Neural progenitor cell (in vitro differentiated cells): ENCODE data around the gene MINDY4B. TPM values are rescaled to one million over a fixed set of nuclear protein-coding genes. Genes with fewer than 3 reads are reported as not detected.

ENCODE experiments used
- DNase-seq: peaks from one replicate; pipeline ENCODE4 v3.0.0-alpha.2; 2016; ENCODE audit warnings: low spot score
- H2AFZ ChIP-seq: fragments of 200-600 bp; sonication (generic); replicated peaks from 2 replicates; pipeline ENCODE4 v1.6.1; 2016; ENCODE audit warnings: antibody characterized with exemption
- H3F3A ChIP-seq: fragments of 200-600 bp; sonication (generic); 2 replicates; pipeline ENCODE4 v1.6.1; 2016; ENCODE audit warnings: antibody characterized with exemption, low read depth
- H3K27ac ChIP-seq: fragments of 200-600 bp; sonication (generic); 2 replicates; pipeline ENCODE4 v1.5.1; 2016; ENCODE audit warnings: mild to moderate bottlenecking
- H3K27me3 ChIP-seq: fragments of 200-600 bp; sonication (generic); 2 replicates; pipeline ENCODE4 v1.6.1; 2016; ENCODE audit warnings: mild to moderate bottlenecking, moderate library complexity
- H3K36me3 ChIP-seq: fragments of 200-600 bp; sonication (generic); 2 replicates; pipeline ENCODE4 v1.5.1; 2016
- H3K4me1 ChIP-seq: fragments of 200-600 bp; sonication (generic); 2 replicates; pipeline ENCODE4 v1.6.1; 2016; ENCODE audit warnings: mixed run types
- H3K4me2 ChIP-seq: fragments of 200-600 bp; sonication (generic); 2 replicates; pipeline ENCODE4 v1.6.1; 2016
- H3K4me3 ChIP-seq: fragments of 200-600 bp; sonication (generic); 2 replicates; pipeline ENCODE4 v1.5.1; 2016
- H3K79me2 ChIP-seq: fragments of 200-600 bp; sonication (generic); 2 replicates; pipeline ENCODE4 v1.6.1; 2016; ENCODE audit warnings: low read depth
- H3K9ac ChIP-seq: fragments of 200-600 bp; sonication (generic); 2 replicates; pipeline ENCODE4 v1.6.1; 2016
- H3K9me3 ChIP-seq: fragments of 200-600 bp; sonication (generic); 2 replicates; pipeline ENCODE4 v1.5.1; 2016; ENCODE audit warnings: low read depth
- H4K20me1 ChIP-seq: fragments of 200-600 bp; sonication (generic); 2 replicates; pipeline ENCODE4 v1.6.1; 2016; ENCODE audit warnings: low read depth
- H3K27ac Mint-ChIP-seq: 3 replicates; pipeline ENCODE4 v1.8.0; 2021; ENCODE audit warnings: mixed read lengths
- H3K27me3 Mint-ChIP-seq: 2 replicates; pipeline ENCODE4 v1.8.0; 2022; ENCODE audit warnings: low read depth, mild to moderate bottlenecking, inconsistent platforms, moderate library complexity, mixed read lengths; ENCODE audit not compliant: insufficient read depth
- H3K36me3 Mint-ChIP-seq: 3 replicates; pipeline ENCODE4 v1.8.0; 2021; ENCODE audit warnings: mixed read lengths
- H3K4me1 Mint-ChIP-seq: 3 replicates; pipeline ENCODE4 v1.8.0; 2021; ENCODE audit warnings: mixed read lengths
- H3K4me3 Mint-ChIP-seq: 3 replicates; pipeline ENCODE4 v1.8.0; 2021; ENCODE audit warnings: mild to moderate bottlenecking, moderate library complexity, mixed read lengths
- H3K9me3 Mint-ChIP-seq: 3 replicates; pipeline ENCODE4 v1.8.0; 2020; ENCODE audit warnings: mixed read lengths
- CTCF ChIP-seq: fragments of 200-600 bp; sonication (generic); IDR thresholded peaks from 2 replicates; pipeline ENCODE4 v1.5.1; 2017; ENCODE audit warnings: antibody characterized with exemption, mild to moderate bottlenecking
- EZH2 ChIP-seq: fragments of 200-600 bp; sonication (generic); IDR thresholded peaks from 2 replicates; pipeline ENCODE4 v1.6.1; 2017; ENCODE audit warnings: antibody characterized with exemption, mild to moderate bottlenecking, moderate library complexity
- EZH2phosphoT487 ChIP-seq: fragments of 200-600 bp; sonication (generic); IDR thresholded peaks from 2 replicates; pipeline ENCODE4 v1.6.1; 2017; ENCODE audit warnings: antibody characterized with exemption
- total RNA-seq: library from RNA; depleted of rRNA; stranded (reverse); fragments of >200 nt; gene quantifications from 2 replicates; pipeline ENCODE4 v1.2.3, GENCODE V29; 2015; ENCODE audit warnings: low replicate concordance

MINDY4B gene
- total RNA-seq, 1 donor from 2014 or later, result not detected

DNA sequence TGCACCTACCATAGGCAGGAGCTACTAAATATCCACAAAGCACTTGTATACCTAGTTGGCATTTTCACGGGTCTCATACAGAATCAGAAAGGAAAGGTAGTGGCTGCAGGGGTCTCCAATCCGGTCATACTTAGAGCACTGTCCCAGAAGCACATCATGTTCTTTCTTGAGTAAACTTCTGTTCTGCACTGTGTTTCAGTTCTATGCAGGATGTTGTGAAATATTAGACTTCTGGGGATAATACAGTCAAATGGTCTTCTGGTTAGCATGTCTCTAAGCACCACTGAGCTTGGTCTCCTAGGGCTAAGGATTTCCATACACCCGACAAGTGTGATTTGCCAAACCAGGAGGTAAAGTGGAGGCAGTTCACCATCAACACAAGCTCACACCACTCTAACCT lies 27.9 kb downstream of the MINDY4B start:
- Histone ChIP-seq H3K4me1 (no peaks in the 10 kb centered on the region), H3K27me3 (no peaks in the 10 kb centered on the region), H3K27ac (no peak overlapping the region), H3K4me3 (no peak overlapping the region), H3K9ac (no peak overlapping the region), H3K79me2 (no peaks in the 10 kb centered on the region), H2AFZ (no peak overlapping the region), H4K20me1 (no peaks in the 10 kb centered on the region), H3F3A (no peaks in the 10 kb centered on the region), H3K4me2 (no peak overlapping the region), H3K9me3 (no peaks in the 10 kb centered on the region), H3K36me3 (no peaks in the 10 kb centered on the region)
- no peaks in the 10 kb centered on the region for H3K36me3 Mint-ChIP-seq
- DNase-seq, result no peak
- peaks cover 8% of the 10 kb centered on the region for H3K4me1 Mint-ChIP-seq
- H3K27me3 Mint-ChIP-seq, result no peaks in the 10 kb centered on the region
- no peak overlapping the region for H3K4me3 Mint-ChIP-seq
- TF ChIP-seq EZH2phosphoT487 (no peak), EZH2 (no peak), CTCF (no peak)
- H3K27ac Mint-ChIP-seq, result no peak overlapping the region
- H3K9me3 Mint-ChIP-seq, result no peaks in the 10 kb centered on the region

GRCh38 chr3:150876611-150877265 lies 28.5 kb downstream of the MINDY4B start:
- no peak overlapping the region for H3K27ac Mint-ChIP-seq
- H2AFZ ChIP-seq, result no peak overlapping the region
- no peaks in the 10 kb centered on the region for H3K4me1 ChIP-seq
- no peaks in the 10 kb centered on the region for H3K9me3 Mint-ChIP-seq
- H3K4me3 ChIP-seq, result no peak overlapping the region
- H3K27me3 ChIP-seq, result no peaks in the 10 kb centered on the region
- no peak overlapping the region for H3K4me2 ChIP-seq
- no peak overlapping the region for H3K4me3 Mint-ChIP-seq
- no peaks in the 10 kb centered on the region for H3K9me3 ChIP-seq
- TF ChIP-seq EZH2phosphoT487 (no peak), EZH2 (no peak), CTCF (no peak)
- no peak overlapping the region for H3K9ac ChIP-seq
- no peaks in the 10 kb centered on the region for H4K20me1 ChIP-seq
- no peak overlapping the region for H3K27ac ChIP-seq
- no peaks in the 10 kb centered on the region for H3K27me3 Mint-ChIP-seq
- H3K36me3 ChIP-seq, result no peaks in the 10 kb centered on the region
- peaks cover 8% of the 10 kb centered on the region for H3K4me1 Mint-ChIP-seq
- H3K79me2 ChIP-seq, result no peaks in the 10 kb centered on the region
- no peak for DNase-seq
- no peaks in the 10 kb centered on the region for H3K36me3 Mint-ChIP-seq
- no peaks in the 10 kb centered on the region for H3F3A ChIP-seq

DNA sequence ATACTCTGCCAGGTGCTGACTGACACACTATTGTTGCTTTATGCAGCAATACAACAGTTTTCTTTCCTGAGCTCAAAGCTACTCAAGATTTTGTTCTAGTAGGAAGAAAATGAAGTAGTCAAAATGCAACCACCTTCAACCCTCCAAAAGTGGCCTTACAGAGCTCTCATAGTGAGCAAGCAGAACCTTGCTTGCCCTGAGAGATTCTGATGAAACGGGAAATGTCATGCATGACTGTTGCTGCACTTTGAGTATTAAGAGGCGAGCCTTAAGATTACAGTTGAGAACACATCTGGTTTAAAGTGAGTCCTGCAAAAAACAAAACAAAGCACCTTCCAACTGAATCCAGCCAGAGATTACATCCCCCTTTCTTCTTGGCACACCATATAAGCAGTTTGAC lies 29.7 kb downstream of the MINDY4B start:
- DNase-seq, result no peak
- H3K27ac Mint-ChIP-seq, result no peak overlapping the region

More for the DNA sequence above, 29.7 kb downstream of the MINDY4B start:
- peaks cover 8% of the 10 kb centered on the region for H3K4me1 Mint-ChIP-seq
- H3K36me3 ChIP-seq, result no peaks in the 10 kb centered on the region
- H3K4me3 ChIP-seq, result no peak overlapping the region
- no peaks in the 10 kb centered on the region for H4K20me1 ChIP-seq
- H3K36me3 Mint-ChIP-seq, result no peaks in the 10 kb centered on the region
- no peak overlapping the region for H2AFZ ChIP-seq
- H3F3A ChIP-seq, result no peaks in the 10 kb centered on the region
- H3K79me2 ChIP-seq, result no peaks in the 10 kb centered on the region
- H3K9ac ChIP-seq, result no peak overlapping the region
- no peak for TF ChIP-seq EZH2
- TF ChIP-seq CTCF, result no peak
- no peak for TF ChIP-seq EZH2phosphoT487
- no peaks in the 10 kb centered on the region for H3K27me3 Mint-ChIP-seq
- H3K9me3 ChIP-seq, result no peaks in the 10 kb centered on the region
- no peaks in the 10 kb centered on the region for H3K27me3 ChIP-seq
- no peaks in the 10 kb centered on the region for H3K4me1 ChIP-seq
- H3K27ac ChIP-seq, result no peak overlapping the region
- H3K4me3 Mint-ChIP-seq, result no peak overlapping the region
- H3K9me3 Mint-ChIP-seq, result no peaks in the 10 kb centered on the region
- no peak overlapping the region for H3K4me2 ChIP-seq
